ENCODE results near the gene BPI.
"Not testable (repeated sequence)": the region's sequence is repeated elsewhere in the genome, so short reads cannot be mapped to it uniquely, and the experiment has no call there.

BPI gene

GRCh38 chr20:38363004-38363747 lies 59.2 kb downstream of the BPI start:
- DNase-seq (ENCODE audit: low spot score), result no peak

GRCh38 chr20:38369389-38369788 lies 65.4 kb downstream of the BPI start:
- DNase-seq (ENCODE audit: low spot score), result no peak

GRCh38 chr20:38372806-38373205 lies 68.8 kb downstream of the BPI start:
- no peak for DNase-seq (ENCODE audit: low spot score)

GRCh38 chr20:38373231-38373867 lies 69.4 kb downstream of the BPI start:
- no peak for DNase-seq (ENCODE audit: low spot score)

GRCh38 chr20:38373898-38374297 lies 69.9 kb downstream of the BPI start:
- no peak for DNase-seq (ENCODE audit: low spot score)

- peak; percentile 49 for DNase-seq (ENCODE audit: low spot score)
Observed at GRCh38 chr20:38377039-38377685, 73.2 kb downstream of the BPI start.

GRCh38 chr20:38377838-38378237 lies 73.9 kb downstream of the BPI start:
- DNase-seq (ENCODE audit: low spot score), result not testable (repeated sequence)

- no peak for DNase-seq (ENCODE audit: low spot score)
Observed at GRCh38 chr20:38383147-38383546, 79.2 kb downstream of the BPI start.

- no peak for DNase-seq (ENCODE audit: low spot score)
Observed at GRCh38 chr20:38386004-38386403, 82.0 kb downstream of the BPI start.

GRCh38 chr20:38386851-38387250 lies 82.9 kb downstream of the BPI start:
- DNase-seq (ENCODE audit: low spot score), result no peak
